Stimulated activated naive CD8-positive, alpha-beta T cell treated with anti-CD3 and anti-CD28 coated beads, Interleukin-15, Interleukin-2, amounts not matched to agents 100 ng/mL and 50 ng/mL, for 24 hours (primary cell): ENCODE measurements around the gene KIF20A.

Experiments
- H3K27ac Mint-ChIP-seq: one replicate; pipeline ENCODE4 v1.8.0; 2021; ENCODE audit warnings: mild to moderate bottlenecking, mixed read lengths
- H3K27me3 Mint-ChIP-seq: one replicate; pipeline ENCODE4 v1.8.0; 2021; ENCODE audit warnings: mixed read lengths
- H3K36me3 Mint-ChIP-seq: one replicate; pipeline ENCODE4 v1.8.0; 2021; ENCODE audit warnings: low read depth, mixed read lengths
- H3K4me1 Mint-ChIP-seq: one replicate; pipeline ENCODE4 v1.8.0; 2021; ENCODE audit warnings: low read depth, mixed read lengths
- H3K4me3 Mint-ChIP-seq: one replicate; pipeline ENCODE4 v1.8.0; 2021; ENCODE audit warnings: mild to moderate bottlenecking, mixed read lengths
- H3K9me3 Mint-ChIP-seq: one replicate; pipeline ENCODE4 v1.8.0; 2021; ENCODE audit warnings: mixed read lengths

Gene KIF20A

DNA sequence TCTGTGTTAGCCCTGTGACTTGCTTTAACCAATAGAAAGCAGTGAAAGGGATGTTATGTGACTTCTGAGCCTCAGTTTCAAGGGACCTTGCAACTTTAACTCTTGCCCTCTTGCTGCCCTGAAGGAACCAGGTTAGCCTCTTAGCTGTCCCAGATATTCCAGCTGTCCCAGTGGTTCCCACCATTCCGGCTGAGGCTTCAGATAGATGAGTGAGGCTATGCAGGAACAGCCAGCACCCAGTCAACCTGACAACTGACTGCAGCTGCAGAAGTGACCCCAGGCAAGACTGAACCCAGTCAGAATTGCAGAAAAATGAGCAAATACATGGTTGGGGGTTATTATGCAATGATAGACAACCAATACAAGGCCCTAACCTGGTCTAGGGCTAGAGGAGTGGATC is 44.6 kb downstream of the KIF20A start:
- Mint-ChIP-seq H3K4me1 (no peaks in the 10 kb centered on the region), H3K4me3 (no peak overlapping the region), H3K36me3 (no peaks in the 10 kb centered on the region), H3K9me3 (no peaks in the 10 kb centered on the region), H3K27me3 (peaks cover 8% of the 10 kb centered on the region), H3K27ac (no peak overlapping the region)

DNA sequence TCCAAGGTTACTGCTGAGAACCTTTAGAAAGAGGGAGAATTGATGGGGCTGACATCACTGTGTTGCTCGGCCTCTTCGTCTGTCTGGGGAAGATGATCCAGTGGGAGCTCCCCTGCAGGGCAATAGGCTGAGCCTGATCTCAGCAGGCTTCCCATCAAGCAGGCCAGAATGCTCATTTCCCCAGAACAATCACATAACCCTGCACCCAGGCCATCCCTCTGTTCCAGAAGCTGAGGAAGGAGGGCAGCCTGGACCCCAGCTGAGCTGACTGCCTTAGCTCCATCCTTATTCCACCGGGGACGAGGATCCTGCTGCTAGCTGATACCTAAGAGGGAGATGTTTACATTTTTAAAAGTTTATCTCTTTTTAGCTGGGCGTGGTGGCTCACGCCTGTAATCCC is 45.8 kb downstream of the KIF20A start:
- no peaks in the 10 kb centered on the region for H3K4me1 Mint-ChIP-seq
- H3K4me3 Mint-ChIP-seq = no peak overlapping the region
- no peaks in the 10 kb centered on the region for H3K9me3 Mint-ChIP-seq
- H3K36me3 Mint-ChIP-seq = no peaks in the 10 kb centered on the region
- H3K27ac Mint-ChIP-seq = no peak overlapping the region
- peaks cover 8% of the 10 kb centered on the region for H3K27me3 Mint-ChIP-seq

DNA sequence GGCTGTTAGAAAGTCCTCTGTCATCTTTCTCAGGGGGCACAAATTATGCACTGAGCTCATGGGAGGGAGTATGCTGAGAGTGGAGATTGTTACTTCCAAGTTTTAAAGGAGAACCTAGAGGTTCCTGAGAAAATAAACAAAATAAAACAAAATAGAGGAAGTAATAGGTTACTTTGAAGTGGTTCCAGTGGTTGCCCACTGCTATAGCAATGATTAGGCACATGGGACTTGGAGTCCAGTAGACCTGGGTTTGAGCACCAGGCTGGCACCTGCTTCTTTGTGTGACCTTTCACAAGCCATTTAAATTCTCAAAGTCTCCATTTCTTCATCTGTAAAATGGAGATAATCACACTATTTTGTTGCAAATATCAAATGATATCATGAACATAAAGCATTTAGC is 48.0 kb downstream of the KIF20A start:
- no peaks in the 10 kb centered on the region for H3K4me1 Mint-ChIP-seq

DNA sequence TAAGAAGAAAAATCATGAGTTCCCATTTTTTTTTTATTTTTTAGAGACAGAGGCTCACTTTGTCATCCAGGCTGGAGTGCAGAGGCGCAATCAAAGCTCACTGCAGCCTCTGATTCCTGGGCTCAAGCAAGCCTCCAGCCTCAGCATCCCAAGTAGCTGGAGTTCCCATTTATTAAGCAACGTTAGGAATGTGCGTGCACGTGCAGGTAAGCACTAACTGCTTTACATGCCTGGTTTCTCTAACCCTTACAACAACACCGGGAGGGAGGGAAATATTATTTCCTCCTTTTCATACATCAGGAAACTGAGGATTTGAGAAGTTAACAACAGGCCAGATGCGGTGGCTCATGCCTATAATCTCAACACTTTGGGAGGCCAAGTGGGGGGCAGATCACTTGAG is 50.5 kb downstream of the KIF20A start:
- Mint-ChIP-seq H3K4me1 (no peaks in the 10 kb centered on the region), H3K27me3 (peaks cover 12% of the 10 kb centered on the region), H3K9me3 (no peaks in the 10 kb centered on the region), H3K27ac (no peak overlapping the region), H3K4me3 (no peak overlapping the region), H3K36me3 (no peaks in the 10 kb centered on the region)

More for the DNA sequence above, 48.0 kb downstream of the KIF20A start:
- H3K36me3 Mint-ChIP-seq = no peaks in the 10 kb centered on the region
- no peaks in the 10 kb centered on the region for H3K9me3 Mint-ChIP-seq
- no peak overlapping the region for H3K4me3 Mint-ChIP-seq
- H3K27ac Mint-ChIP-seq = no peak overlapping the region
- peaks cover 20% of the 10 kb centered on the region for H3K27me3 Mint-ChIP-seq

DNA sequence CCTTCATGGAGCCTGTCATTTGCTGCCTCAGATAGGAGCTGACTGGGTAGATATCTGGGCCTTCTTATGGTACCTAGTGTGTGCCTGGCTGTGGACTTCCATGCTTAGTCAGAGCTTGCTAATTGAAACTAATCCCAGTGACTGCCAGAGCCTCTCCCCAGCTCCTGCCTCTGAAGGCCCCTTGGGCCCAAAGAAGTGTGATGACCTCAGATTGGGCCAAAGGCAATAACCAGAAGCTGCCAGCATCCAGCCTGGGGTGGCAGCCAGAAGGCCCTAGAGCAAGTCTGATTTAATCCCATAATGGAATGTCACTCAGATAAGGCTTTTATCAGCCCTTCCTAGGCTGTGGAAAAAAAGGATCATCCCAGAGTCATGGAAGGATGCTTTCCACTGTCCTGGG is 51.3 kb downstream of the KIF20A start:
- Mint-ChIP-seq H3K4me3 (no peak overlapping the region), H3K9me3 (no peaks in the 10 kb centered on the region), H3K27ac (no peak overlapping the region)

DNA sequence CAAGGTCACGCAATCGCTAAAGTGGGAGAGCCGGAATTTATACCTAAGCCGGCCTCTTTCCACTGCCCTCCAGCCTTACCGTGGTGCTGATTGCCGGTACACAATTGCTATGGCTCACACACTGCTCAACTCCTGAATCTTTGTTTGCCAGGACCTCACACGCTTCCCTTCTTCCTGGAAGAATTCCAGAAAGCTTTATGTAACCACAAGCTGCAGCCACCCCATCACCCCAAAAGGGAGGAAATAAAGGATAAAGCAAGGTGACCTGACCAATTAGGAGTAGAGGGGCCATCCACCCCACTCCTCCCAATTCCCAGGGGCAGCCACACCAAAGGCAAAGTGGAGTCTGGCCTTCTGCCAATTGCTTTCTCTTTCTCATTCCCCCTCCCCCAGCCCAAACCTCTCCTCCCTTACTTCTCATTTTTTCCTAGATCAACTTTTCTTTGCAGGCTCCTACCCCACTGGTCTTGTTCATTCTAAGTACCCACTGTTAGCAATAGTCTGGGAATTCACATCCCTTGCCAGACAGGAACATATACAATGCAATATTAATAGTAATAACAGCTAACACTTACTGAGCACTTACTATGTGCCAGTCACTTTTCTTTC is 52.2 kb downstream of the KIF20A start:
- H3K4me3 Mint-ChIP-seq = no peak overlapping the region
- H3K36me3 Mint-ChIP-seq = no peaks in the 10 kb centered on the region
- H3K4me1 Mint-ChIP-seq = no peaks in the 10 kb centered on the region
- H3K27ac Mint-ChIP-seq = no peak overlapping the region
- no peaks in the 10 kb centered on the region for H3K9me3 Mint-ChIP-seq
- peaks cover 17% of the 10 kb centered on the region for H3K27me3 Mint-ChIP-seq

More for the DNA sequence above, 51.3 kb downstream of the KIF20A start:
- H3K4me1 Mint-ChIP-seq = no peaks in the 10 kb centered on the region
- no peaks in the 10 kb centered on the region for H3K36me3 Mint-ChIP-seq
- H3K27me3 Mint-ChIP-seq = peaks cover 17% of the 10 kb centered on the region

DNA sequence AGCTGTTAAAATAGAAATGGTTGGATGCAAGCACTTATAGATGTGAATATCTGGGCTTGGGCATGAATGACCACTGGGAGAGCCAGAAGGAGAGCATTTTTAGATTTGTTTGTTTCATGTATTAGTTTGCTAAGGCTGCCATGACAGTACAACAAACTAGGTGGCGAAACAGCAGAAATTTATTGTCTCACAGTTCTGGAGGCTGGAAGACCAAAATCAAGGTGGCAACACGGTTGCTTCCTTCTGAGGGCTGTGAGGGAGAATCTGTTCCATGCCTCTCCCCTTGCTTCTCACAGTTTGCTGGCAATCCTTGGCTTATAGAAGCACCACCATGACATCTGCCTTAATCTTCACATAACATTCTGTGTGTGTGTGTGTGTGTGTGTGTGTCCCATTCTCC is 54.4 kb downstream of the KIF20A start:
- Mint-ChIP-seq H3K4me1 (no peaks in the 10 kb centered on the region), H3K27me3 (peaks cover 21% of the 10 kb centered on the region), H3K9me3 (no peaks in the 10 kb centered on the region), H3K4me3 (no peak overlapping the region), H3K27ac (no peak overlapping the region), H3K36me3 (no peaks in the 10 kb centered on the region)

DNA sequence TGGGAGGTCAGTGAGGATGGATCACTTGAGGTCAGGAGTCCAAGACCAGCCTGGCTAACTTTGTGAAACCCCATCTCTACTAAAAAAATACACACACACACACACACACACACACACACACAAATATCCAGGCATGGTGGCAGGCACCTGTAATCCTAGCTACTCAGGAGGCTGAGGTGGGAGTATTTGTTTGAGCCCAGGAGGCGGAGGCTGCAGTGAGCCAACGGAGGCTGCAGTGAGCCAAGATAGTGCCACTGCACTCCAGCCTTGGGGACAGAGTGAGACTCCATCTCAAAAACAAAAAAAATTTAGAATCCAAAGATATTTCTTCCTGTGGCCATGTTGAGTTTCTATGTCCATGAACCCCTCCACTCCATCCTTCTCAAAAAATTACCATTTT is 55.7 kb downstream of the KIF20A start:
- Mint-ChIP-seq H3K36me3 (no peaks in the 10 kb centered on the region), H3K27ac (no peak overlapping the region), H3K4me1 (peaks cover 5% of the 10 kb centered on the region), H3K9me3 (no peaks in the 10 kb centered on the region), H3K4me3 (no peak overlapping the region), H3K27me3 (peaks cover 32% of the 10 kb centered on the region)
